NCI-H146 treated with DMSO at 0.1 percent for 48 hours (cell line): ENCODE results near the gene SNUPN.
"Not testable (repeated sequence)": the region's sequence is repeated elsewhere in the genome, so short reads cannot be mapped to it uniquely, and the experiment has no call there.

Experiments
- DNase-seq: peaks from one replicate; lab custom pipeline; 2025; ENCODE audit not compliant: unreplicated experiment; lab: John Stamatoyannopoulos, UW

The SNUPN gene

DNA sequence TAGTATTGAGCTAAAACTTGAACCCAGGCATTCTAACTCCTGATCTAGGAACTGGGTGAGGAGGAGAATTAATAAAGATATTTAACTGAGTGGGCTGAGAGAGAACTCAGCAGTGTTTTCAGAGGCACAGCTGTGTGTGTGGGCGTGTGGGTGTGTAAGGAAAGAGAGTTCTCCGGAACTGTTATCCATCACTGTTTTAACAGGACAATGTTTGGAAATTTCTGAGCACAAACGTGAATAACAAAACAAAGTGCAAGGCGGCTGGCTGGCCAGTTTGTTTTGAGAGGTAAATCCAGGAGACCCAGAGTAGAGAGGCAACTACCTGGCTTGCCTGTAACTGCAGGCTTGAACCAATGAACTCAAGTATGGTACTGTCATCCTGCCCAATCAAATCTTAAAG lies 41.4 kb downstream of the SNUPN start:
- no peak for DNase-seq

DNA sequence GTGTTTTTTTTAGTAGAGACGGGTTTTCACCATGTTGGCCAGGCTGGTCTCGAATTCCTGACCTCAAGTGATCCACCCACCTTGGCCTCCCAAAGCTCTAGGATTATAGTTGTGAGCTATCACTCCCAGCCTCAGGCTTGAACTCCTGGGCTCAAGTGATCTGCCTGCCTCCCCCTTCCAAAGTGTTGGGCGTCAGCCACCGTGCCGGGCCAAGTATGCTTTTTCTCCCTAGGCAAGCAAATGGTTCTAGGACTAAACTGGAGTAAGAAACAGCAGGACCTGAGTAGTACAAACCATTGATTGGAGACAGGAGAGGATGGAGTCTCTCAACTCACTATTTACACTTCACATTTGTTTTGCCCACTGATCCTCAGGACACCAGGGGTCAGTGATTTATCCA lies 41.8 kb downstream of the SNUPN start:
- DNase-seq, result no peak

DNA sequence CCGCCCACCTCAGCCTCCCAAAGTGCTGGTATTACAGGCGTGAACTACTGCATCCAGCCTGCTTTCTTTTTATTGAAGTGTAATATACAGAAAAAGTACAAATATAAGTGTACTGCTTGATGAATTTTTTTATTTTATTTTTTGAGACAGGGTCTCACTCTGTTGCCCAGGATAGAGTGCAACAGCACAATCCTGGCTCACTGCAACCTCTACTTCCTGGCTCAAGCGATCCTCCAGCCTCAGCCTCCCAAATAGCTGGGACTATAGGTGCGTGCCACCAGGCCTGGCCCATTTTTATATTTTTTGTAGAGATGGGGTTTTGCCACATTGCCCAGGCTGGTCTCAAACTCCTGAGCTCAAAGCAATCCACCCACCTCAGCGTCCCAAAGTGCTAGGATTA lies 42.6 kb downstream of the SNUPN start:
- not testable (repeated sequence) for DNase-seq

DNA sequence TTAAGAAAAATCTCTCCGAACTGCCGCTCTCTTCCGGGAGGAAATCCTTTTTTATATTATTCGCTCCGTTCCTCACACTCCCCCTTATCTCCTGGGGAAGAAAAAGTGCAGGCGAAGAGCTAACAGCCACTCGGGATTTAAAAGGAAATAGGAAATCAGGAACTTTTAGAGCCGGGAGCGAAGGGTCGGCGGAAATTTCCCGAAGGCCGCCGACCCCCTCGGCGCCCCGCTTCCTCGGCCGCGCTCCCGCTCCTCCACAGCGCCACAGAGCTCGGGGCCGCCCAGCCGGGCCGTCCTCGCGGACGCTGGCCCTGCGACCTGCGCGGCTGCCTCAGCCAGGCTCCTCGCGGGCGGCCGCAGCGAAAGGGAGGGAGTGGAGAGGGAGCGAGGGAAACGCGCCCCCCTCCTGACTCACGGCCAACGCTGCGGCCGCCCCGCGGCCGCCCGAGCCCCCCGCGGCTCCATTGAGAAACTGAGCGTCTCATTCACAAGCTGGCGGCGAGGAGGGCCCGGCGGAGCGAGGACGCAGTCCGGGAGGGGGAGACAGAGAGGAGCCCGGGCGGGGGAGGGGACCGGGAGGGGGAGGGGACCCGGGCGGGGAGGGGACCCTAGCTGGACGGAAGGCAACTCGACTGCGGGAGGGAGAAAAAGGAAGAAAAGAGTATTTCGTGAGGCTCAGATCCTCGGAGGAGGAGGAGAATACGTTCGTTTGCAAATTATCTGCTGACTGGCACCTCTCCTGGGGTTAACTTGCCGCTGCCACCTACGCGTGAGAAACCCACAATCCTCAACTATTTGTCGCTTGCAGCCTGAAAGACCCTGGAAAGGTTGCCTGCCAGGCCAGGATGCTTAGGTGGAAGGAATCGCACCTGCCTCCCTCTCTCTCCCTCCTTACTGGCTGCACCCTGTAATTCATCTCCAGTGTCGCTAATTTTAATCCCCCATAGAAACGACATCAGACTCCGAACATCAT lies 46.3 kb downstream of the SNUPN start, which contains the start of gene PTPN9:
PTPN9 (minus strand) TSS at position 368 of the 973 bp plus-strand sequence. CDS start 539 bp downstream, outside the sequence.
- DNase-seq, result peak; percentile 56

DNA sequence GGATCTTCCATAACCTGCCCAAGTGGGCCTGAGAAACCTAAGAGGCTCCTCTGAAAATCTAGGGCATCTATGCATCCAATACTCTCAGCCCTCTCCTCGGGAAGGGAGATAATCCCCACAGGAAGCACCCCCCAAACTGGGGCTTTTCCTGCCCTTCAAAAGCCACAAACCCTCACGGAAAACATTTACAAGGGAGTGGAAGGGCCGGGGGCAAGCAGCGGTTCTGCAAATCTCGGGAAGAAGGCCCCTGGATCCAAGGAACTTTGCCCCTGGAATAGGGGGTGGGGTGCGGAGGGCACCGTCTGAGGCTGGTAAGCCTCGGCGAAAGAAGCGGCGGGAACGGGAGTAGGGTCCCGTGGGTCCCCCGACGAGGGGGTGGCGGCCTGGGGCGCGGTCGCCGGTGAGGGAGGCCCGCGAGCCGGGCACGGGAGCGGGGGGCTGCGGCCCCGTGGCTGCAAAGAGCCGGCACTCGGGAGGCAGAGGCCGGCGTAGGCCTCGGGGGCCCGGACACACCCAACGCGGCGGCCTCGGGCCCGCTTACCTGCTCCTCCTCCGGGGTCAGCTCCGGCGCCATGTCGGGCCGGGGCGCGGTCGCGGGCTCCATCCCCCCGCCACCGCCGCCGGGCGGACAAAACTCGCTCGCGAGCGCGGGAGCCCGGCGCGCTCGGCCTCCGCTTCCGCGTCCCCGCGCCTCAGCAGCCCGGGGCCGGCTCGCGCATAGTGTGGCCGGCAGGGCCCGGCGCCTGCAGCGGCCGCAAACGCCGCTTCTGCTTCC lies 47.2 kb downstream of the SNUPN start:
- DNase-seq, result no peak

DNA sequence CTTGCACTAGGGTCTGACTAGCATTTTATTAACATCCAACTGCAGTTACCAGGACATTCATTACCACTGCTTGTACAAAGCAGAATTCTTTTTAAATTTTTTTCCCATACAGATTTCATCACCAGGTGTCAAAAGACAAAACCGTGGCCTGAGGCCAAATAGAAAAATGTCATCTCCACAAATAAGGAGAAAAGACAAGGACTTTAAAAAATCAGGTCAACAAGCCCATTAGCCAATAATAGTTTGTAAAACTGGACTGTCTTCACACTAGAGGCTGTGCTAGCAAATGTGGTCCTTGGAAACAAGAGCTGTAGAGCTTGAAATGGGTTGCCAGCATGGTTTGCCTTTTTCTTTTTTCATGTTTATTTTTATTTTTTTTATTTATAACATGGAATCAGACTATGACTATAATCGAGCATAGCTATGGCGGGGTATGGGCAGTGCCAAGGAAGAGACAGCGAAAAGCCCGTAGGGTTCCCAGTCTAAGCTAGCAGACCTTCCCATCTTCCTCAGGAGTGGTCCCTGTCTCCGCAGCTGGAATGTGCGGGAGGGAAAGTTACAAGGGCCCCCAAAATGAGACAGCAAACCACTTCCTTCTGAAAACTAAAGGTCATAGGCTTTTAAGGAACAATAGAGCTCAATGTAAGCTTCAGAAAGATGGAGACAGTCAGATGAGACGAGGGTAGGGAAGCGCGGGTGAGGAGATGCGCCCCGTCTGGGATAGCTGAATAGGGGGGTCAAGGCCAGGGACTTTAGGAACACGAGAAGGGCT lies 47.9 kb downstream of the SNUPN start:
- DNase-seq, result peak; percentile 1

DNA sequence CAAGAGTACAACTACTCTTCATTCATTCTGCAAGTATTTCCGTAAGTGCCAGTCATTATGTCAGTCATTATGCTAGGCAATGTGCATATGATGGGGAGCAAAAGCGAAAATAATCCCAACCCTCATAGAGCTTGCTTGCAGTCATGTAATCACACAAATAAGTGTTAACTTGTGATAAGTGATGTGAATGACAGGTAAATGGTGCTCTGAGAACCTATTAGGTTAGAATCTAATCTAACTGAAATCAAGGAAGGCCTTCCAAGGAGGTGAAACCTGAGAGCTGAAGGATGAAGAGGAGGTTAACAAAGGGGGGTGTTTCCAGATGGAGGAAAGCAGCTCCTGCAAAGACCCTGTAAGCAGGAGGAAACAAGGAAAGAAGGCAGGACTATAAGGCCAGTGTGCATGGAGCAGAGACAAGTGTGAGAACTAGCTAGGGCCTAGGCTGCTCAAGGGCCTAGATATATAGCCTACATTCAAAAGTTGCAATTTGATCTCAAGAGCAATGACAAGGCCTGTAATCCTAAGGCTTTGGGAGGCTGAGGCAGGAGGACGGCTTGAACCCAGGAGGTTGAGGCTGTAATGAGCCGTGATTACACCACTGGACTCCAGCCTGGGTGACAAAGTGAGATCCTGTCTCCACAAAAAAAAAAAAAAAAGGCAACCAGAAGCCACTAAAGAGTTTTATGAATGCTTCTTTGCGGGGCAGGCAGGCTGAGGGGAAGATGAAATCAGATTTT lies 51.7 kb downstream of the SNUPN start:
- DNase-seq, result no peak

DNA sequence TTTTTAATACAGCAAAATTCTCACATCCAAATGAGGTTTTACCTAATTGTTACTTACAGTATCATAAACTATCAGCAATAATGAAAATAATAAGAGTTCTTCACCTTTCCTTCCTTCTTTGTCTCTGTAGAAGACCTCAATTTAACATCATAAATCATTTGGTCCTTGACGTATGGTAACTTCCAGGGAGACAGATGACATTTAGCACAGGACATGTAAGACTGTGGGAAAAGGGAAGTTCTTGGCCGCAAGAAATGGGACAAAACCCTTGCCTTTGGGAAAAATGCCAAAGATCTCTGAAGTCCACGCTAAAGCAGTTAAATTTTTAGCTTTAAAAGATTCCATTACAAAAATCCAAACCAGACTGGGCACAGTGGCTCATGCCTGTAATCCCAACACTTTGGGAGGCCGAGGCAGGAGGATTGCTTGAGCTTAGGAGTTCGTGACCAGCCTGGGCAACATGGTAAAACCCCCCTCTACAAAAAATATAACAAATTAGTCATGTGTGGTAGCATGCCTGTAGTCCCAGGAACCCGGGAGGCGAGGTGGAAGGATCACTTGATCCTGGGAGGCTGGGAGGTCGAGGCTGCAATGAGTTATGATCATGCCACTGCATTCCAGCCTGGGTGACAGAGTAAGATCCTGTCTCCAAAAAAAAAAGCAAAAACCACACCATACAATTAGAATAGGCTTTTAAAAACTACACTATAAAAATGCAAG lies 55.2 kb downstream of the SNUPN start:
- DNase-seq, result no peak

DNA sequence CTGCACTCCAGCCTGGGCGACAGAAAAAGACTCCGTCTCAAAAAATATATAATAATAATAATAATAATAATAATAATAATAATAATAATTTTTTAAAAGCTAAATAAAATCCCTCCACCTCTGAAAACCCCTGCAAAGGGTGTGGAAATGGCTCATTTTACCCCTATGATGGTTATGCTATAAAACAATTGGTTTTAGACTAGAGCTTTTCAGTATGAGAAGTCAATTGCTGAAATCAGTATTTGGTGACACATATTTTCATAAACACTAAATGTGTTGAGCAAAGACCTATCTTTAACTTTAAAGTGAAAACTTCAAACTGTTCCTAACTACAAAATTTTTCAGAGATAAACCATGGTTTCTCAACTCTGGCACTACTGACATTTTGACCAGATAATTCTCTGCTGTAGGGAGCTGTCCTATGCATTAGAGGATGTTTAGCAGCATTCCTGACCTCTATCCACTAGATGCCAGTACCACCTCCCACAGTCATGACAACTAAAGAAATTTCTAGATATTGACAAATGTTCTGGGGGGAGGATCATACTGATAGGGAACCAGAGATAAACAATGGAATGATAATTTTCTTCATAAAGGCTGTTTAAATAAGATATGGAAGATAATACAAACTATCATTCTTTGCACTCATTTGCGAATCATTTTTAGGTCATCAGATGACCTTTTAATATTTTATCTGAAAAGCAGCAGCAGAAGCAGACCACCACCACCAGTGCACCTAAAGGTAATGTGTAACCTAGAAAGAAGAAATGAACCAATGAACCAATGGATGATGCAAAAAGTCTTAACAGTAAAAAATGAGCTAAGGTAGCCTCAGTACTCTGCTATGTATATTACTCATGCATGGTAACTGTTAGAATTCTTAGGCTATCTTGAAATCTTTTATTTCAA lies 60.2 kb downstream of the SNUPN start:
- no peak for DNase-seq

DNA sequence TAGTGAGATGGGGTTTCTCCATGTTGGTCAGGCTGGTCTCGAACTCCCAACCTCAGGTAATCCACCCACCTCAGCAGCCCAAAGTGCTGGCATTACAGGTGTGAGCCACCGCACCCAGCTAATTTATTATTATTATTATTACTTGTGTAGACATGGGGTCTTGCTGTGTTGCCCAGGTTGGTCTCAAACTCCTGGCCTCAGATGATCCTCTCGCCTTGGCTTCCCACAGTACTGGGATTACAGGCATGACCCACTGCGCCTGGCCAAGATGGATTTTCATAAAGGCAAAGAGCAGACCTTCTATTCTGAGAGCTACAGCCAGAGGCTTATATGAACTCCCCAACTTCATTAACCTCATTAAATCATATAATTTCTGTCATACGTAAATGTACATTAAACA lies 63.6 kb downstream of the SNUPN start:
- DNase-seq, result no peak

DNA sequence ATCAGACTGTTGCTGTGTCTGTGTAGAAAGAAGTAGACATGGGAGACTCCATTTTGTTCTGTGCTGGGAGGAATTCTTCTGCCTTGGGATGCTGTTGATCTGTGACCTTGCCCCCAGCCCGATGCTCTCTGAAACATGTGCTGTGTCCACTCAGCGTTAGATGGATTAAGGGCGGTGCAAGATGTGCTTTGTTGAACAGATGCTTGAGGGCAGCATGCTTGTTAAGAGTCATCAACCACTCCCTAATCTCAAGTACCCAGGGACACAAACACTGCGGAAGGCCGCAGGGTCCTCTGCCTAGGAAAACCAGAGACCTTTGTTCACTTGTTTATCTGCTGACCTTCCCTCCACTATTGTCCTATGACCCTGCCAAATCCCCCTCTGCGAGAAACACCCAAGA lies 66.2 kb downstream of the SNUPN start:
- not testable (repeated sequence) for DNase-seq

DNA sequence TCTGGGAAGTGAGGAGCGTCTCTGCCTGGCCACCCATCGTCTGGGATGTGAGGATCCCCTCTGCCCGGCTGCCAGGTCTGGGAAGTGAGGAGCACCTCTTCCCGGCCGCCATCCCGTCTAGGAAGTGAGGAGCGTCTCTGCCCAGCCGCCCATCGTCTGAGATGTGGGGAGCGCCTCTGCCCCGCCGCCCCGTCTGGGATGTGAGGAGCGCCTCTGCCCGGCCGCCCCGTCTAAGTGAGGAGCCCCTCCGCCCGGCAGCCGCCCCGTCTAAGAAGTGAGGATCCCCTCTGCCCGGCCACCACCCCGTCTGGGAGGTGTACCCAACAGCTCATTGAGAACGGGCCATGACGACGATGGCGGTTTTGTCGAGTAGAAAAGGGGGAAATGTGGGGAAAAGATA lies 66.6 kb downstream of the SNUPN start:
- not testable (repeated sequence) for DNase-seq

DNA sequence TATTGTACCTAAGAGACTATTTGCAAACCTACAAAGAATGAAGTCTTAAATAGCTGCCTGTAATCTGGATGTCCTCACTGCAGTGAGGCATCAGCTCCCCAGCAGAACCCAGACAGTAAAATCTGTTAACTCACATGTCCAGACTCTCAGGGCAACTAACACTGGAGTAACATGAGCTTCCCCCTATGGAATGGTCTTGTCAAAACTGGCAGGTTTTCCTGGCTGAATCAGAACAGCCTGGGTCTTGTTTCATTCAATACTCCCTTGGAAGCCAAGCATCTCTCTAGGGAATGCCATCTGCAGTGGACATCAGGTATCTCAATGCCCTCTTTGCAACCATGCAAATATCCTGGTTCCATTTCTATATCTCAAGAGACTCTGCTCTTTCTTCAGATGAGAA lies 70.8 kb downstream of the SNUPN start:
- DNase-seq, result no peak

DNA sequence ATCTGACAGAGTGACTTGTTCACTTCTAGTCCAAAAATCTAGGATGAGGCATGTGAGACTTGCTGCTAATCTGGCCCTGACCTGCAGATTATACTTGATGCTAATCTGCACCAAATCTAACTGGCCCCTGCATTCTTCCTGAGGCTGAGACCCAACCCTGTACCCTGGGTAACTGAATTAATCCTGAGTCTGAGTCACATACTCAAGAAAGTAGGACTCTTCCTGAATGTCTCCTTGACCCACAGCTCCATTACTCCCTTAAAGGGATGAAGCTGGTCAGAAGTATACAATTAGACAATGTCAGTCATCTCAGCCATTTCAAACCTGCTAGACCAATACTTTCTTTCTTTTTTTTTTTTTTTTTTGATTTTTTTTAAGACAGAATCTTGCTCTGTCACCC lies 71.9 kb downstream of the SNUPN start:
- no peak for DNase-seq

DNA sequence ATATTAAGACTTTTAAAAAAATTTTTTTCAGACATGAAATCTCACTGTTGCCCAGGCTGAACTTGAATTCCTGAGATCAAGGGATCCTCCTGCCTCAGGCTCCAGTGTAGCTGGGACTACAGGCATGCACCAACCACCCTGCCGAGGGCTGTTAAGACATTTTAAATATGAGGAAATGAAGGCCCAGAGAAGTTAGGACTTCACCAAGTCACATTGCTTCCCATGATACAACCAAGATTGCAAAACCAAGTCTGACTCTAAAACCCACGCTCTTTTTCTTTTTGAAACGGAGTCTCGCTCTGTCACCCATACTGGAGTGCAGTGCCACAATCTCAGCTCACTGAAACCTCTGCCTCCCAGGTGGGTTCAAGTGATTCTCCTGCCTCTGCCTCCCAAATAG lies 74.4 kb downstream of the SNUPN start:
- no peak for DNase-seq
